Breast epithelium (tissue), 4 donors: ENCODE results near the gene IL5RA. TPM values are rescaled to one million over a fixed set of nuclear protein-coding genes. Genes with fewer than 3 reads are reported as not detected.

Source experiments
- DNase-seq, 2 donors: peaks; one replicate each; pipeline ENCODE4 v3.0.0-alpha.2; 2019; ENCODE audit warnings: low spot score in 2 of 2
- H3K27ac ChIP-seq, 2 donors: fragments of 200-600 bp; sonication (generic) in 1 of 2; one replicate each; pipeline ENCODE4 v1.5.1; 2016 to 2019; ENCODE audit warnings: mild to moderate bottlenecking in 1 of 2
- H3K27me3 ChIP-seq, 2 donors: fragments of 200-600 bp; sonication (generic) in 1 of 2; one replicate each; pipeline versions ENCODE4 v1.5.1 to v1.6.0; 2017 to 2019; ENCODE audit warnings: control low read depth in 1 of 2, mild to moderate bottlenecking in 1 of 2
- H3K36me3 ChIP-seq: fragments of 200-600 bp; one replicate; pipeline ENCODE4 v1.5.1; 2019
- H3K4me1 ChIP-seq, 2 donors: fragments of 200-600 bp; sonication (generic); one replicate each; pipeline ENCODE4 v1.5.1; 2016 to 2019; ENCODE audit warnings: control low read depth in 1 of 2
- H3K4me3 ChIP-seq, 3 donors: fragments of 200-600 bp; sonication (generic); 1 replicate in 2 of 3; 2 replicates in 1 of 3; pipeline ENCODE4 v1.5.1; 2016 to 2019; ENCODE audit warnings: mild to moderate bottlenecking in 3 of 3, moderate library complexity in 2 of 3
- H3K9me3 ChIP-seq, 2 donors: fragments of 200-600 bp; sonication (generic) in 1 of 2; one replicate each; pipeline ENCODE4 v1.5.1; 2016 to 2019; ENCODE audit warnings: control low read depth in 1 of 2
- POLR2A ChIP-seq: fragments of 450-650 bp; IDR thresholded peaks from one replicate; pipeline ENCODE4 v1.6.1; 2016; ENCODE audit warnings: antibody characterized with exemption, mild to moderate bottlenecking, moderate library complexity
- POLR2AphosphoS5 ChIP-seq, 3 donors: sonication (generic); formaldehyde crosslinking; IDR thresholded peaks; one replicate each; pipeline ENCODE4 v1.6.1; 2017; ENCODE audit warnings: antibody characterized with exemption in 3 of 3
- intact Hi-C: fragments of 100-400 bp; cut with DNase I; formaldehyde crosslinking; loops from one replicate; pipeline ENCODE4 v1.15.1; 2023; ENCODE audit warnings: low total_unique reads
- total RNA-seq, 3 donors: library from RNA; depleted of rRNA; stranded (reverse); fragments of >200 nt; gene quantifications; one replicate each; pipeline ENCODE4 v1.1.0, GENCODE V29; 2016
- TF ChIP-seq, protein P1 (sequence below), 3 donors: fragments of 450-650 bp; IDR thresholded peaks; one replicate each; pipeline ENCODE4 v1.5.1; 2016 to 2017; ENCODE audit warnings: antibody characterized with exemption in 3 of 3, mild to moderate bottlenecking in 3 of 3, moderate library complexity in 3 of 3

The IL5RA gene
- total RNA-seq, 3 donors from 2014 or later = 0.48 to 0.98 TPM; not detected in 1

DNA sequence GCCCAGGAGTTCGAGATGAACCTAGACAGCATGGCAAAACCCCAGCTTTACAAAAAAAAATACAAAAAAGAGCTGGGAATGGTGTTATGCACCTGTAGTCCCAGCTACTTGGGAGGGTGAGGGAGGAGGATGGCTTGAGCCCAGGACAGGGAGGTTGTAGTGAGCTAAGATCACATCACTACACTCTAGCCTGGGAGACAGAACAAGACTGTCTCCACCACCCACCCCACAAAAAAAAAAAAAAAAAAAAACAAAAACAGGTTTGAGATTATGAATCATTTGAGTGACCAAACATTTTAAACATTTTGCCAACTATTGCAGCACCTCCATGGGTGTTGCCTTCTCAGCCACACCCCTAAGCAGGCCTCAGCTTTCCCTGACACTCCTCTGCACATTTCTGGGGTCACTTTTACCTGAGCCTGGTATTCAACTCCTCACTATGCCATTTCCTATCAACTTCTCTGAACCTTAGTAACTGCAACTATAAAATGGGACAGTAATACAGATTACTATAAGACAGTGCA, 41.8 kb downstream of the IL5RA start:
- H3K9me3 ChIP-seq = no peaks in the 10 kb centered on the region
- no peak overlapping the region for H3K4me3 ChIP-seq
- no peaks in the 10 kb centered on the region for H3K27me3 ChIP-seq
- DNase-seq = no peak
- intact Hi-C loops = no loop called here
- no peaks in the 10 kb centered on the region for H3K36me3 ChIP-seq
- H3K4me1 ChIP-seq = no peaks in the 10 kb centered on the region
- no peak overlapping the region for H3K27ac ChIP-seq
- TF ChIP-seq POLR2A = no peak
- TF ChIP-seq, protein P1, sequence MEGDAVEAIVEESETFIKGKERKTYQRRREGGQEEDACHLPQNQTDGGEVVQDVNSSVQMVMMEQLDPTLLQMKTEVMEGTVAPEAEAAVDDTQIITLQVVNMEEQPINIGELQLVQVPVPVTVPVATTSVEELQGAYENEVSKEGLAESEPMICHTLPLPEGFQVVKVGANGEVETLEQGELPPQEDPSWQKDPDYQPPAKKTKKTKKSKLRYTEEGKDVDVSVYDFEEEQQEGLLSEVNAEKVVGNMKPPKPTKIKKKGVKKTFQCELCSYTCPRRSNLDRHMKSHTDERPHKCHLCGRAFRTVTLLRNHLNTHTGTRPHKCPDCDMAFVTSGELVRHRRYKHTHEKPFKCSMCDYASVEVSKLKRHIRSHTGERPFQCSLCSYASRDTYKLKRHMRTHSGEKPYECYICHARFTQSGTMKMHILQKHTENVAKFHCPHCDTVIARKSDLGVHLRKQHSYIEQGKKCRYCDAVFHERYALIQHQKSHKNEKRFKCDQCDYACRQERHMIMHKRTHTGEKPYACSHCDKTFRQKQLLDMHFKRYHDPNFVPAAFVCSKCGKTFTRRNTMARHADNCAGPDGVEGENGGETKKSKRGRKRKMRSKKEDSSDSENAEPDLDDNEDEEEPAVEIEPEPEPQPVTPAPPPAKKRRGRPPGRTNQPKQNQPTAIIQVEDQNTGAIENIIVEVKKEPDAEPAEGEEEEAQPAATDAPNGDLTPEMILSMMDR (IDR thresholded peaks at IDR 0.05) = no peak
- no peak for TF ChIP-seq POLR2AphosphoS5 (IDR thresholded peaks at IDR 0.05)

DNA sequence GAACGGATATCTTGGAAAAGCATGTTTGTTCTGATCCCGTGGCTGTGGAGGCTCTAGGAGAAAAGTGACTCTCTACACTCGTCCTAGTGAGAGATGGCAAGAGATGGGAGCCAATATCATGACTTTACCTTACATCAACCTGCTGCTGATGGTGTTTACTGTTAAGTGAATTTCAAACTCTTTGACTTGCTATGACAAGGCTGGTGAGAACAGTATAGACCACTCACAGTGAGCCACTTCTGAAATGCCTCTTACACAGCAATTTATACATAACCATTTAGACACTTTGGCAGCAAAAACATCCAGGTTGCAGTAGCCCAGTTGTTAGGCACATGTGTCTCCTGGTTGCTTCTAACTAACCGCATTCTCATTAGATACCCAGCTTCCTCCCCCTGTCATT, 43.3 kb downstream of the IL5RA start:
- H3K4me1 ChIP-seq = no peaks in the 10 kb centered on the region
- no peaks in the 10 kb centered on the region for H3K9me3 ChIP-seq
- DNase-seq = no peak
- no peak overlapping the region for H3K4me3 ChIP-seq
- no peaks in the 10 kb centered on the region for H3K36me3 ChIP-seq
- no peak overlapping the region for H3K27ac ChIP-seq
- intact Hi-C loops = no loop called here
- no peaks in the 10 kb centered on the region for H3K27me3 ChIP-seq
- TF ChIP-seq POLR2AphosphoS5 (IDR thresholded peaks at IDR 0.05) (no peak), POLR2A (no peak)
- TF ChIP-seq, protein P1 (IDR thresholded peaks at IDR 0.05) = no peak

DNA sequence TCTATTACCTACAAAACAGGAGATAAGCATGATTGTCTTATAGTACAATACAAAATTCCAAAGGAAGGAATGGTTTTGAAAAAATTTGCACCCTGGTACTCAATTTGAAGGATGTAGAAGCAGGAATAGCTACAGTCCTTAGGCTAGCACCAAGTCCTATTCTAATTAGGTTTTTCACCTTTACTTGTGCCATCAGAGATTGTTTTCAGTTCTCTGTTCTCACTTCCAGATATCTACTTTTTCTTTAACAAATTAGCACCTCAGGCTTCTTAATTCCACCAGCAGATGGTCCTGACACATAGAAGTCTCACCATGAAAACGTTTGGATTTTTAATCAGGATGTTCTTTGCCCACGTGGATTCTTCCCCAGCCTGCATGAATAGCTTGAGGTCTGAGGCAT, 43.8 kb downstream of the IL5RA start:
- no peak overlapping the region for H3K27ac ChIP-seq
- H3K27me3 ChIP-seq = no peaks in the 10 kb centered on the region
- DNase-seq = no peak
- H3K9me3 ChIP-seq = no peaks in the 10 kb centered on the region
- no peaks in the 10 kb centered on the region for H3K36me3 ChIP-seq
- TF ChIP-seq POLR2A = no peak
- H3K4me3 ChIP-seq = no peak overlapping the region
- intact Hi-C loops = no loop called here
- H3K4me1 ChIP-seq = no peaks in the 10 kb centered on the region

DNA sequence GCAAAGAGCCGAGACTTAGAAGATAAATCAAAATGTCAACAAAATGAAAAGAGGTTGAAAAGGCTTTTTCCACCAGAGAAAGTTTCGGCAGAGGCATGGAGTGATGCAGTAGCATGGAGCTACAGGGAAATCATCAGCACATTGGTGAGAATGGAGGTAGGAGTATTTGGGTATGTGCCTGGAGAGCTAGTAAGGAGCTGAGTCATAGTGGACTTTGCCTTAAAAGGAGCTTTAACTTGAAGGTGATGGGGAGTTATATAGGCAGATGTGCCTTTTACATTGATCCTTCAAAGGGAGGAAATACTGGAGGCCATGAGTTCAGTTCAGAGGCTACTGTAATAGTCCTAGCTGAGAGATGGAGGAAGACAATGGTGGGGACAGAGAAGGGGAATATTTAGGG, 44.3 kb downstream of the IL5RA start:
- Histone ChIP-seq H3K9me3 (no peaks in the 10 kb centered on the region), H3K36me3 (no peaks in the 10 kb centered on the region), H3K4me3 (no peak overlapping the region), H3K27ac (no peak overlapping the region), H3K4me1 (no peaks in the 10 kb centered on the region), H3K27me3 (no peaks in the 10 kb centered on the region)
- DNase-seq = no peak
- TF ChIP-seq POLR2AphosphoS5 (IDR thresholded peaks at IDR 0.05) = no peak
- no peak for TF ChIP-seq POLR2A
- TF ChIP-seq, protein P1 (IDR thresholded peaks at IDR 0.05) = no peak
- intact Hi-C loops = no loop called here

DNA sequence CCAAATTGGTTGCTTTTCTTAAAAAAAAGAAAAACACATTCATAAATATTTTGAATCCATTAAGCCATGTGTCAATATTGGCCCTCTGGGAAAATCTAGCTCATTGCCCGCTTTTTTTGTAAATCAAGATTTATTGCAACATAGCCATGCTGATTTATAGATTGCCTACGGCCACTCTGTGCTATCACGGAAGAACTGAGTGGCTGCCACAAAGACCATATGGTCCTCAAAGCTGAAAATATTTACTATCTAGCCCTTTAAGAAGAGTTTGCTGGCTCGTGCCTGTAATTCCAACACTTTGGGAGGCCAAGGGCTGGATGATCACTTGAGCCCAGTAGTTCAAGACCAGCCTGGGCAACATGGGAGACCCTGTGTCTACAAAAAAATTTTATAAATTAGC, 45.9 kb downstream of the IL5RA start:
- TF ChIP-seq POLR2AphosphoS5 (IDR thresholded peaks at IDR 0.05) = no peak
- TF ChIP-seq, protein P1 (IDR thresholded peaks at IDR 0.05) = no peak
- no peak for TF ChIP-seq POLR2A
- no peaks in the 10 kb centered on the region for H3K27me3 ChIP-seq
- DNase-seq = no peak
- H3K4me3 ChIP-seq = no peak overlapping the region
- H3K4me1 ChIP-seq = no peaks in the 10 kb centered on the region
- no peaks in the 10 kb centered on the region for H3K9me3 ChIP-seq
- no peak overlapping the region for H3K27ac ChIP-seq
- no peaks in the 10 kb centered on the region for H3K36me3 ChIP-seq
- intact Hi-C loops = no loop called here

DNA sequence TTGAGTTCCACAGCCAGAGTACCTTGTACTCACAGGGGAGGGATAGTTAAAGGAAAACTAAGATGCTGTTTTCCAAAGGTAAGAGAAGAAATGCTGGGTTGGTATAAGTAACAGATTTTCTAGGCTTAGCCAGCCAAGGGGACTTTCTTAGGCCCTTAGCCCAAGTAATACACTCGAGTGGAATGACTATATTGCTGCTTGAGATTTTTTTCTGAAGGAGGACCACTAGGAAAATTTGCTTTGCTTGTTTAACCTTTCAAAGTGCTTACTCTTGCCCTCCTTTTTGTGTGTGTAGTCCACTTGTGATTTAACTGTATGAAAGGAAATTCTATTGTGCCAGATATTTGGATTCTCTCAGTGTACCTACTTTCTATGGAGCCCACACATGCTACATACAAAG, 50.5 kb downstream of the IL5RA start:
- no peaks in the 10 kb centered on the region for H3K9me3 ChIP-seq
- intact Hi-C loops = no loop called here
- H3K36me3 ChIP-seq = no peaks in the 10 kb centered on the region

More for the DNA sequence above, 50.5 kb downstream of the IL5RA start:
- Histone ChIP-seq H3K4me3 (no peak overlapping the region), H3K27me3 (no peaks in the 10 kb centered on the region), H3K27ac (no peak overlapping the region), H3K4me1 (no peaks in the 10 kb centered on the region)
- no peak for DNase-seq
- TF ChIP-seq, protein P1 (IDR thresholded peaks at IDR 0.05) = no peak
